ENCODE measurements around the gene LHX5.

DNA sequence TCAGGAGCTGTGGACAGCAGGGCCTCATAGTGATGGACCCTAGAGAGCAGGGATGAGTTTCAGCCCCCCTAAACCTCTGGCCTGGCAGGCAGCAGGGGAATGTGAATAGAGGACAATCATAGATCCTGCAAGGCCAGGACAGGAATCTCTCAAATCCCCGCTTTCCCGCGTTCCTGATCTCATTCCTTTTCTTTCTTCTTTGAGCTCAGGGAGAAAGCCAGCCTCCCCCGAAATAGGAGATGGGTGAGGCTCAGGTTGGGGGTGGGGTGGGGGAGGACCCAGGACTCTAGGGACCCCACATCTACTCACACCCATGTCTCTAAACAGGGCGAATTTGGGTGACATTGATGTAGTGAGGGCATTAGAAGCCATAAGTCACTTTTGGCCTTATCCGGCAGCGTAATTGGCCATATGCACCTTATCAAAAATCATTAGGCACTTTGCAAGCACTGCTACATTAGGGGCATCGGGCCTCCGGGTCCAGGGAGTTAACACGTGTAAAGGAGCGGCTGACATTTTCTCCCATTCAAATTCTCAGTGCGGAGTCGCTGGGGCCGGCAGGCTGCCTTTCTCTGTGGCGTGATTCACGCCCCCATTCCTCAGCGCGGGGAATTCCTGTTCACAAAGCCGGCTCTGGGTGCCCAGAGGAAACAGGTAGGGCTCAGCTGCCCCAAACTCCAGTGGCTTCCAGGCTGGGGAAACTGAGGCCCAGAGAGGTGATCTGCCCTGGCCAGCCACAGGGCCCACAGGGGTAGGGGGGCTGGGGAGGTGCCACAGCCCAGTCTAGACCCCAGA is 1.5 kb downstream of the LHX5 start:
- TF ChIP-seq, protein P1, sequence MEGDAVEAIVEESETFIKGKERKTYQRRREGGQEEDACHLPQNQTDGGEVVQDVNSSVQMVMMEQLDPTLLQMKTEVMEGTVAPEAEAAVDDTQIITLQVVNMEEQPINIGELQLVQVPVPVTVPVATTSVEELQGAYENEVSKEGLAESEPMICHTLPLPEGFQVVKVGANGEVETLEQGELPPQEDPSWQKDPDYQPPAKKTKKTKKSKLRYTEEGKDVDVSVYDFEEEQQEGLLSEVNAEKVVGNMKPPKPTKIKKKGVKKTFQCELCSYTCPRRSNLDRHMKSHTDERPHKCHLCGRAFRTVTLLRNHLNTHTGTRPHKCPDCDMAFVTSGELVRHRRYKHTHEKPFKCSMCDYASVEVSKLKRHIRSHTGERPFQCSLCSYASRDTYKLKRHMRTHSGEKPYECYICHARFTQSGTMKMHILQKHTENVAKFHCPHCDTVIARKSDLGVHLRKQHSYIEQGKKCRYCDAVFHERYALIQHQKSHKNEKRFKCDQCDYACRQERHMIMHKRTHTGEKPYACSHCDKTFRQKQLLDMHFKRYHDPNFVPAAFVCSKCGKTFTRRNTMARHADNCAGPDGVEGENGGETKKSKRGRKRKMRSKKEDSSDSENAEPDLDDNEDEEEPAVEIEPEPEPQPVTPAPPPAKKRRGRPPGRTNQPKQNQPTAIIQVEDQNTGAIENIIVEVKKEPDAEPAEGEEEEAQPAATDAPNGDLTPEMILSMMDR (IDR thresholded peaks at IDR 0.05) = no peak
- TF ChIP-seq POLR2AphosphoS5 (IDR thresholded peaks at IDR 0.05) = no peak
- TF ChIP-seq POLR2A (IDR thresholded peaks at IDR 0.05) = no peak

Measured in breast epithelium (tissue), 3 donors.